ENCODE data around the gene CEACAM18.
"Not testable (repeated sequence)": the region's sequence is repeated elsewhere in the genome, so short reads cannot be mapped to it uniquely, and the experiment has no call there.

Gene CEACAM18

DNA sequence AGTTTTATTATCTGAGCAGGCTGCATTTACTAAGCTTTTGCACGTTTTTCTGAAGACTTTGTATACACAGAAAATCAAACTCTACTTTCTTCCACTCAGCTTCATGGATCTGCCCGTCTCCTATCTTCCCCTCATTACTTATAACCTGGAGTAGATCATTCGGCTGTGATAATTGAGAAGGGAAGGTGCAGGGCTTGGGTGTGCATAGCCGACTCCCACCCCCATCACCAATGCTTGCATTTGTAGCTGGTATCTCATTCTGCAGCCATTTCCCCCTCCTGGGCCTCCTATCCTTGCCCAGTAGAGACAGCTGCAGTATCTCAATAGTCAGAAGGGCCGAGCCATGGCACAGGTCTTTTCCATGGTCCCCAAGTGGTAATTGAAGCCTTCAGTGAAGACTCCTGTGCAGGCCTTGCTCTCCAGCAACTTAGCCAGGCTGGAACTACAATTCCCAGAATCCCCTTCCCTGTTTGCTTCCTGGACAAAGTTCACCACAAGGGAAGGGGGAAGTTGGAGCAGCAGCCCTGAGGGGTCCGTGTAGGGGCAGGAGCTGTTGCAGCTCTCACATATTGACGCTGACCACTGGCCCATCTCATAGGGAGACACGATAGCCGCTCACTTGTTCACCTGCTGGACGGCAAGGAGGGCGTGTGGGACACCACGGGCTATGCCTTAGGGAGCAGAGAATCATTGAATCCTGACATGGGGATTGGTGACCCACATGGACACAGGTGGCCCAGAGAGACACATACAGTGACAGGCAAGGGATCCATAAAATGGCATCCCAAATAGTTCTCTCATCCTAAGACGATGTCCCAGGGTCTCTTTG lies 18.0 kb upstream of the CEACAM18 start:
- no peak for DNase-seq (ENCODE audit: extremely low read depth in 1 of 2, low read depth in 1 of 2)

- no peak for DNase-seq (ENCODE audit: extremely low read depth in 1 of 2, low read depth in 1 of 2)
These were observed 16.6 kb upstream of the CEACAM18 start for GRCh38 chr19:51461723-51462161.

GRCh38 chr19:51462276-51462675 lies 16.1 kb upstream of the CEACAM18 start:
- no peak for DNase-seq (ENCODE audit: extremely low read depth in 1 of 2, low read depth in 1 of 2)

DNA sequence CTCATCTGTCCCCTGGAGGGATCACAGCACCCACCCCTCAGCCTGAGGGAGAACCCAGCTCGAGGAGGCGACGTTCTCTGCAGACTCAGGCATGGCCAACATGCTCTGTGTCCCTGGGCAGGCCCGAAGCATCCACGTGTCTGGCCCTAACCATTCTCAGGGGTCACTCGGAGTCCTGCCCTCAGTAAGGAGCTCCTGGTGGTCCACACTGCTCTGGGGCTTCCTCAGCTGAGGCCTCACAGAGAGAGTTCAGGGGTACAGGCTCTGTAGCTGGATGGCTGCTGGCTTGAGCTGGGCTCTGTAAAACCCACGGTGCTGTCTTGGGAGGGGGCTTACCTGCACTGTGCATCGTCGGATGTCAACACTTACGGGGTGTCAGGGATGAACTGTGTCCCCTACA lies 15.7 kb upstream of the CEACAM18 start:
- DNase-seq (ENCODE audit: extremely low read depth in 1 of 2, low read depth in 1 of 2), result no peak

DNA sequence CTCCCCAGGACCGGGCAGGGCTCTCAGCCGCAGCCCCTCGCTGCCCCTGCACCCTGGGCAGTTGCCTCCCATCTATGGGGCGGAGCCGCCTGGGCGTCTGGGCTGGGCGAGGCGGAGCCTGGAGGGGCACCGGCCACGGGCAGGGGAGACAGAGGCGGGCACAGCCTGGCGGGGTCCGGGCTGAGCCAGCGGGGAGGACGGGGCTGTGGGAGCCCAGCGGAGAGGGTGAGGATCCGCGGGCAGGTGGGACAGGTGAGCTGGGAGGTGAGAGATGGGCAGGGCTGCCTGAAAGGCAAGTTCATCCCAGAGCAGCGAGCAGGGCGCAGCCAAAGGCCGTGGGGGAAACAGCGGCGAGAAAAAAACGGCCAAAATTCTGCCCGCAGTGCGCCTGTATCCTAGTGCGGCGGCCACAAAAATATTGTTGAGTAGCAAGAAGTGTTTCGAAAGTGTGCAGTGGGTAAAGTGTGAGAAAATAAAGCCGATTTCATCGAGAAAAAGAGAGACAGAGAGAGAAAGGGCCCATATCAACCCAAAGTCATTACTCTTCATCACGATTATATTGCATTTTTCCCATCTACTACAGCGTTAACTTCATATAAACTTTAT lies 14.3 kb upstream of the CEACAM18 start:
- not testable (repeated sequence) for DNase-seq (ENCODE audit: extremely low read depth in 1 of 2, low read depth in 1 of 2)

- no peak for DNase-seq (ENCODE audit: extremely low read depth in 1 of 2, low read depth in 1 of 2)
These were observed 11.6 kb upstream of the CEACAM18 start for GRCh38 chr19:51466723-51467122.

DNA sequence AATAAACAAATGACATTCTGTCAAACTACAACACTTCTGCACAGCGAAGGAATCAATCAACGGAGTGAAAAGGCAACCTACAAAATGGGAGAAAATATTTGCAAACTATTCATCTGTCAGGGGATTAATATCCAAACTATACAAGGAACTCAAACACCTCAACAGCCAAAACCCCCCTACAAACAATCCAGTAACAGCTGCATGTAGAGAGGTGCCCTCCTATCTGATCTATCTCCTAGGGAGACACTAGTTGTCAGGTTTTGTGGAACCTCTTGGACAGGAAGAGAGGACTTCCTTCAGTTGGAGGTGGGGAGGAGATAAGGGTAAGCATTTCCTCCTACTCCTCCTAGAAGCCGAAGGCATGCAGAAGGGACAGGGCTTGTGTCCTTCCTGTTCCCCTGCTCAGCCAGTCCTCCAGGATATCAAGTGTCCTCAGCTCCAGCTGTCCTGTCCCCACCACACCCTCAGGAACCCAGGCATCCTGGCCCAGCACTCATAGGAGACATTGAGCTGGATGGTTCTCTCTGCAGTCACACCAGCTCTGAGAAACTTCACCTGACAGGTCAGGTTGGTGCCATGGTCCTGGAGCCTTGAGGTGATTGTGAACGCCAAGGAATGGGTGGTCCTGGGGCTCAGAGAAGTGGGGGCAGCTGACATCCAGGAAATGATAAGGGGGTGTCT lies 10.3 kb upstream of the CEACAM18 start:
- no peak for DNase-seq (ENCODE audit: extremely low read depth in 1 of 2, low read depth in 1 of 2)

GRCh38 chr19:51468545-51468920 lies 9.8 kb upstream of the CEACAM18 start:
- DNase-seq (ENCODE audit: extremely low read depth in 1 of 2, low read depth in 1 of 2), result no peak

GRCh38 chr19:51469162-51469561 lies 9.2 kb upstream of the CEACAM18 start:
- DNase-seq (ENCODE audit: extremely low read depth in 1 of 2, low read depth in 1 of 2), result no peak

DNA sequence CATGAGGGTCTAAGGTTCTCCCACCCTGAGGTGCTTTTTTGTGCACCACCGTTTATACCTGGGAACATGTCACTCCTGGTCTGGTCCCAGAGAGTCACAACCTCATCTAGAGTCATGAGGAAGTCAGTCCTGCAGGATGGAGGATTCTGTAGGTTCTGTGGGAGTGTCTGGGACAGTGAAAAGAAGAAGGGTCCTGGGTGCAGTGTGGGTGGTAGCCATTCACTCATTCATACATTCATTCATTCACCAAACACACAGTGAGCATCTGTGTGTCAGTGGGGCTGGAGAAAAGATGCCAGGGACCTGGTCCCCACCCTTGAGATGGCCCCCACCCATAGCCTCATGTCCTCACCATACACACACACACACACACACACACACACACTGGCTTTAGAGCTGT lies 8.7 kb upstream of the CEACAM18 start:
- no peak for DNase-seq (ENCODE audit: extremely low read depth in 1 of 2, low read depth in 1 of 2)

- DNase-seq (ENCODE audit: extremely low read depth in 1 of 2, low read depth in 1 of 2), result no peak
These were observed 7.4 kb upstream of the CEACAM18 start for GRCh38 chr19:51470966-51471365.

GRCh38 chr19:51471527-51471926 lies 6.8 kb upstream of the CEACAM18 start:
- no peak for DNase-seq (ENCODE audit: extremely low read depth in 1 of 2, low read depth in 1 of 2)

- DNase-seq (ENCODE audit: extremely low read depth in 1 of 2, low read depth in 1 of 2), result no peak
These were observed 5.7 kb upstream of the CEACAM18 start for GRCh38 chr19:51472607-51473006.

DNA sequence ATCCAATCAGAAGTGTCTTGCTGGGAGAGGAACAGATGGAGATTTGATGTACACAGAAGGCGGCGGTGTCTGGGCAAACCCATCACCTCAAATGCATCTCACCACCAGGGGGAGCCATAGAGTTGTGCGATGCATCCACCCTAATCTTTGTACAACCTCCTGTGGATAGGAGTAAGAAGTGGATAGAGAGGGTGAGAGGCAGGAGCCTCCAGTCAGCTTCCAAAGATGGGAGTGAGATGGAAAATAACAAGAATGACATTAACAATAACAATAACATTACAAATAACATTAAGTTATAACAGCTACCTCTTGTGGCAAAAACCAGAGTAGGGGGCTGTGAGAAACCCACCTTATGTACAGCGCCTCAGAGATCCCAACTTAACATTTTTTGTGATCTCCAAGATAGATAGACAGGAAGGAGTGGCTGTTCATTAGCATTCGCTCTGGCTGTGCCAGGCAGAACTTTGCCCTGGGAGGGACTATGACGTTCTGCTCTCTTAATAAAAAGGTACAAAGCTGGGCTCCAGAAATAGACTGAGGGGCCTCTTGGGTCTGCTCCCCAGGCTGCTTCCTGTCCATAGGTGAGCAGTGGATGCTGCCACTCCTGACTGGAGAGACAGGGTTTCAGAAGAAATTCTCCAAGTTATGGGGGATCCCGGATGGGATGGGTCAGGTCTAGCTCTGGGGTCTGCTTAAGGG lies 5.2 kb upstream of the CEACAM18 start:
- peak; percentile 57 to 76 for DNase-seq (ENCODE audit: extremely low read depth in 1 of 2, low read depth in 1 of 2)

- DNase-seq (ENCODE audit: extremely low read depth in 1 of 2, low read depth in 1 of 2), result no peak
These were observed 2.2 kb upstream of the CEACAM18 start for GRCh38 chr19:51476164-51476563.

DNA sequence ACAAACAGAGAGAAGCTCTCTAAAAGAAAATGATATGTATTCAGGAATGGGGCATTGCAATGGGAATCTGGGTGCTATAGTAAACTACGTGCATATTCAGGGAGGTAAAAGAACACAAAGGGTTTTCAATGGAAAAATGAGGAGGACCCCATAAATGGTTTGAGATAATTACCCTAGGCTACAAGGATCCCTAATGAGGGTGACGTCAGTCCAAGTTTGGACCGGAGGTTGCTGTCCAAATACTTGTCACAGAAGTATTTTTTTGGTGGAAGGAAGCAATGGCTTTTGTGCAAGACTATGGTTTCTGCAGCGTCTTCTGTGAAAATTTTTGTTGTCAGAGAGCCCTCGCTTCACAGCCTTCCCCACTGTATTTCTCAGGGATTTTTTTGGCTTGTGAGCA lies 995 bp upstream of the CEACAM18 start:
- no peak for DNase-seq (ENCODE audit: extremely low read depth in 1 of 2, low read depth in 1 of 2)

DNA sequence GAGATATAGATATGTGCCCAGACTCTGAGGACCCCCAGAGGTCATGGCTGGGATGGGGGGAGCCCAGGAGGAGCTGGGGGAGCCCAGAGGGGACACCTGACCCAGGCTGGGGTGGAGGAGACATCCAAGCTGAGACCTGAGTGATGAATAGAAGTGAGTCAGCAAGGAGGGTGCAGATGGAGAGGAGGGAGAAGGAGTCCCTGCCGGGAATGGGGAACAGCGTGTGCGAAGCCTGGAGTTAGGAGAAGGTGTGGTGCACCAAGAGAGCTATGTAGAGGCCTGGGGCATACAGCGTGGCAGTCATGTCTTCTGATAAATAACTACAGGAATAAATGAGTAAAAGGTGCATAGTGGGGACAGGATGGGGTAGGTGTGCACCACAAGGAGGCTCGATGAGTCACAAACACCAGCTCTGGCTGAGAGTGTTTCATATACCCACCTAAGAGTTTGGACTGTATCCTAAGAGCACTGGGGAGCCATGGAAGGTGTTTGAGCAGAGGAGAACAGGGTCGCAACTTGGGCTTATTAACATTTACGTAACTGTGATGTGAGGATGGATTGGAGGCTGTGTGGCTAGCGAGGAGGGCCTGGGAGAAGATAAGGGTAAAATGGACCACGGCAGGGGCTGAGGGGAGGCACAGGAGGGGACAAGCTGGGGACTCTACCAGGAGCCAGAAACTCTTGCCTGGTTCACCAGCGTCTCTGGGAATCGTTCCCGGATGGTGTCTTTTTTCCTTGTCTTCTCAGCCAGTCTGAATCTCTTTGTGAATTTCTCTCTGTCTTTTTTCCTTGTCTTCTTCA lies 1.4 kb downstream of the CEACAM18 start:
- no peak for DNase-seq (ENCODE audit: extremely low read depth in 1 of 2, low read depth in 1 of 2)

GRCh38 chr19:51480590-51480989 lies 2.3 kb downstream of the CEACAM18 start:
- DNase-seq (ENCODE audit: extremely low read depth in 1 of 2, low read depth in 1 of 2), result no peak

GRCh38 chr19:51485960-51486660 lies 7.8 kb downstream of the CEACAM18 start:
- DNase-seq (ENCODE audit: extremely low read depth in 1 of 2, low read depth in 1 of 2), result no peak

DNA sequence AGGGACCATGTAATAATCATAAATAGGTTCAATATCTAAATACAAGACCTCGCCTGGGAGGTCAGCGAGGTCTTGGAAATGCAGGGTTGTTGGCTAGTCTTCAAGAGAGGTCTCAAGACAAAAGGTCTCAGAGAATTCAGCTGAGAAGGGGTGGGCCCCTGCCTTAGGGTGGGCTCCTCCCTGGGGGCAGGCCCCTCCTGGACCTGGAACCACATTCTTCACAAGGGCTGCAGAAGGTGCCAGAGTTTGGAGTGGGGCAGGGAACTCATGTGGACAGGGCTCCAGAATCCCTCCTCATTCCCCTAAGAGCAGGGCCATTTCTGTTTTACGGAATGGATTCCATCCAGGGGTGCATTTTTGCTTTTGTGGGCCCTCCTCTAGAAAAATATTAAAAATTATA lies 10.2 kb downstream of the CEACAM18 start:
- DNase-seq (ENCODE audit: extremely low read depth in 1 of 2, low read depth in 1 of 2), result no peak

All from activated CD8-positive, alpha-beta memory T cell treated with anti-CD3 and anti-CD28 coated beads for 1 hour (primary cell).